Retinal pigment epithelial cell (primary cell): Measurements from ENCODE around the gene COL1A2.

Experiments used
- DNase-seq: peaks from one replicate; pipeline ENCODE4 v3.0.0-alpha.2; 2010; ENCODE audit warnings: low read depth
- H3K4me3 ChIP-seq: 2 replicates; pipeline ENCODE4 v1.5.1; 2011; ENCODE audit warnings: mild to moderate bottlenecking, low read length, control low read depth, moderate library complexity
- TF ChIP-seq, protein P1 (sequence below): conservative IDR thresholded peaks from 2 replicates; pipeline ENCODE4 v1.5.1; 2011; ENCODE audit warnings: low read depth, low read length, control low read depth, inconsistent platforms

The COL1A2 gene

GRCh38 chr7:94403546-94403945, 8.9 kb downstream of the COL1A2 start:
- no peak overlapping the region for H3K4me3 ChIP-seq
- TF ChIP-seq, protein P1, sequence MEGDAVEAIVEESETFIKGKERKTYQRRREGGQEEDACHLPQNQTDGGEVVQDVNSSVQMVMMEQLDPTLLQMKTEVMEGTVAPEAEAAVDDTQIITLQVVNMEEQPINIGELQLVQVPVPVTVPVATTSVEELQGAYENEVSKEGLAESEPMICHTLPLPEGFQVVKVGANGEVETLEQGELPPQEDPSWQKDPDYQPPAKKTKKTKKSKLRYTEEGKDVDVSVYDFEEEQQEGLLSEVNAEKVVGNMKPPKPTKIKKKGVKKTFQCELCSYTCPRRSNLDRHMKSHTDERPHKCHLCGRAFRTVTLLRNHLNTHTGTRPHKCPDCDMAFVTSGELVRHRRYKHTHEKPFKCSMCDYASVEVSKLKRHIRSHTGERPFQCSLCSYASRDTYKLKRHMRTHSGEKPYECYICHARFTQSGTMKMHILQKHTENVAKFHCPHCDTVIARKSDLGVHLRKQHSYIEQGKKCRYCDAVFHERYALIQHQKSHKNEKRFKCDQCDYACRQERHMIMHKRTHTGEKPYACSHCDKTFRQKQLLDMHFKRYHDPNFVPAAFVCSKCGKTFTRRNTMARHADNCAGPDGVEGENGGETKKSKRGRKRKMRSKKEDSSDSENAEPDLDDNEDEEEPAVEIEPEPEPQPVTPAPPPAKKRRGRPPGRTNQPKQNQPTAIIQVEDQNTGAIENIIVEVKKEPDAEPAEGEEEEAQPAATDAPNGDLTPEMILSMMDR: no peak
- no peak for DNase-seq

GRCh38 chr7:94405506-94405905, 10.8 kb downstream of the COL1A2 start:
- no peak overlapping the region for H3K4me3 ChIP-seq
- DNase-seq: no peak
- TF ChIP-seq, protein P1: no peak

- no peak overlapping the region for H3K4me3 ChIP-seq
- TF ChIP-seq, protein P1: no peak
- no peak for DNase-seq
Measured at GRCh38 chr7:94406696-94407095, 12.0 kb downstream of the COL1A2 start.

DNA sequence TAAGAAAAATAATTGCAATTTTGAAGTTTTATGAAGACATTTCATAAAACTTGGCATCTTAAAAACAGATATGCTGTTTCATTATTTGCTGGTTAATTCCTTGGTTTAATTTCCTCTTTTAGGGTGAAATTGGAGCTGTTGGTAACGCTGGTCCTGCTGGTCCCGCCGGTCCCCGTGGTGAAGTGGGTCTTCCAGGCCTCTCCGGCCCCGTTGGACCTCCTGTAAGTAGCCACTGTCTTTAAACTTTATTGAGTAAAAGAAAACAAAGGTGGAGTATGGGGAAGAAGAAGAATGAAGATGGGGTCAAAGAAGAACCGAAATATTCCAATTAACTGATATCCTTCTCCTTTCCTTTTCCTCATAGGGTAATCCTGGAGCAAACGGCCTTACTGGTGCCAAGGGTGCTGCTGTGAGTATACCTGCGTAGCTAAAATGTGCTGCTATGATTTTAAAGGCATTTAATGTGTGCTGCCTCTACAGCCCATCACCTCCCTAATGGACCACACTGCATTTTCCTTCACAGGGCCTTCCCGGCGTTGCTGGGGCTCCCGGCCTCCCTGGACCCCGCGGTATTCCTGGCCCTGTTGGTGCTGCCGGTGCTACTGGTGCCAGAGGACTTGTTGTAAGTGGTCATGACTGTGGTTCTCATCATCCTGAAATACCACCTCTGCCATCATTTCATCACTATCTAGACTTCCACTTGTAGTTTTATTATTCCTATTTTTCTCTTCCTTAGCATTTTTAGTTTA, 14.7 kb downstream of the COL1A2 start:
- DNase-seq: no peak
- TF ChIP-seq, protein P1: no peak
- no peak overlapping the region for H3K4me3 ChIP-seq

DNA sequence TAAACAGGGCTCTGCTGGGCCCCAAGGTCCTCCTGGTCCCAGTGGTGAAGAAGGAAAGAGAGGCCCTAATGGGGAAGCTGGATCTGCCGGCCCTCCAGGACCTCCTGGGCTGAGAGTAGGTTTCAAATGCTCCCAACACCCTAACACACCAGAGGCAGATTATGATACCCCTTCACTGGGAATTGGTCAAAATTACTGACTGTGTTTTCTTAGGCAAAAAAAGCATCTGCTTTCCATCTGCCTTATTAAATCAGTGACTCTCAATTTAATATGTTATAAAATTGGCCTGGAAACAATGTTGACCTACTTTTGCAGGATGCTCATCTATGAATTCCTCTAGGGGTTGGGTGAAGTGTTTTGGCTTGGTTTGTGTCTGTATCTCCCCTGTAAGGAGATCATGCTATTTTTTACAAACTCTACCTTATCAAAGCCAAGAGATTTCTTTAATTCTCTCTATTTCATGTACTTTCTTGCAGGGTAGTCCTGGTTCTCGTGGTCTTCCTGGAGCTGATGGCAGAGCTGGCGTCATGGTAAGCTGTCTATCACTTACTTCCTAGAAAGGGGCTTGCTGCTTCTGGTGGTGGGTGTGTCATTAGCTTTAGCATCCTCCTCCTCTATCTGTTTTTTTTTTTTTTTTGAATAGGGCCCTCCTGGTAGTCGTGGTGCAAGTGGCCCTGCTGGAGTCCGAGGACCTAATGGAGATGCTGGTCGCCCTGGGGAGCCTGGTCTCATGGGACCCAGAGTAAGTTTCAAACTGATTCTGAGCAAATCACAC, 15.9 kb downstream of the COL1A2 start:
- no peak overlapping the region for H3K4me3 ChIP-seq

DNA sequence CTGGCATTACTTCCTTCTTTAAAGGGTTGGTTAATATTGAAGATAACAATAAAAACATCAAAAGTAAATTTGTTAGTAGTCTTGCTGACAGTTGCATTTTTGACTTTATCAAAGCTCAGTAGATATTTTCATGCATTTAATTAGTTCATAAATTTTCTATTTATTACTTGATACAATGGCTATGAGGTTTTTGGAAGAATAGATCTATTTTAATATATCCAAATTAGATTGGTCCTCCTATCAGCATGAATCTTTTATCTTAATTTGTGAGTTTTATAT, 16.4 kb downstream of the COL1A2 start:
- TF ChIP-seq, protein P1: no peak
- H3K4me3 ChIP-seq: no peak overlapping the region
- DNase-seq: no peak

More for the DNA sequence above, 15.9 kb downstream of the COL1A2 start:
- TF ChIP-seq, protein P1: no peak
- DNase-seq: no peak
